HEK293T (cell line): ENCODE data around the gene RSPH9.

ENCODE experiments used
- CTCF ChIA-PET: fragments of 350-600 bp; formaldehyde crosslinking; extraction: SDS; loops from one replicate; lab custom pipeline; 2021; ENCODE audit warnings: antibody characterized with exemption, inconsistent platforms; lab: Yijun Ruan, JAX
- POLR2A ChIA-PET: fragments of 350-600 bp; formaldehyde crosslinking; extraction: SDS; loops from one replicate; lab custom pipeline; 2020; ENCODE audit warnings: antibody characterized with exemption, inconsistent platforms; lab: Yijun Ruan, JAX
- DNase-seq: peaks from one replicate; pipeline ENCODE4 v3.0.0; 2012; ENCODE audit warnings: mixed read lengths; ENCODE audit errors: extremely low spot score
- ARNT ChIP-seq: fragments of 450-650 bp; IDR thresholded peaks from 2 replicates; pipeline ENCODE4 v1.6.1; 2017; ENCODE audit warnings: mild to moderate bottlenecking
- BHLHE40 ChIP-seq: fragments of 450-650 bp; IDR thresholded peaks from 2 replicates; pipeline ENCODE4 v1.6.1; 2016; ENCODE audit warnings: mild to moderate bottlenecking, moderate library complexity, borderline replicate concordance
- CTBP1 ChIP-seq: fragments of 450-650 bp; IDR thresholded peaks from 2 replicates; pipeline ENCODE4 v1.6.1; 2016; ENCODE audit warnings: borderline replicate concordance
- ELF4 ChIP-seq: fragments of 450-650 bp; IDR thresholded peaks from 2 replicates; pipeline ENCODE4 v1.6.1; 2017; ENCODE audit warnings: antibody characterized with exemption
- FOXA1 ChIP-seq: fragments of 450-650 bp; IDR thresholded peaks from 2 replicates; pipeline ENCODE4 v1.6.1; 2016; ENCODE audit warnings: mild to moderate bottlenecking
- FOXK2 ChIP-seq: fragments of 450-650 bp; IDR thresholded peaks from 2 replicates; pipeline ENCODE4 v1.6.1; 2016; ENCODE audit warnings: mild to moderate bottlenecking
- FOXM1 ChIP-seq: fragments of 450-650 bp; IDR thresholded peaks from 2 replicates; pipeline ENCODE4 v1.6.1; 2017; ENCODE audit warnings: mild to moderate bottlenecking, borderline replicate concordance
- HDGF ChIP-seq: fragments of 450-650 bp; IDR thresholded peaks from 2 replicates; pipeline ENCODE4 v1.6.1; 2017; ENCODE audit warnings: antibody characterized with exemption, borderline replicate concordance
- L3MBTL2 ChIP-seq: fragments of 450-650 bp; conservative IDR thresholded peaks from 2 replicates; pipeline ENCODE4 v1.6.1; 2016; ENCODE audit warnings: mild to moderate bottlenecking
- LEF1 ChIP-seq: fragments of 450-650 bp; IDR thresholded peaks from 2 replicates; pipeline ENCODE4 v1.6.1; 2017; ENCODE audit warnings: mild to moderate bottlenecking, borderline replicate concordance
- NFRKB ChIP-seq: fragments of 450-650 bp; IDR thresholded peaks from 2 replicates; pipeline ENCODE4 v1.6.1; 2016; ENCODE audit warnings: mild to moderate bottlenecking, moderate library complexity
- SP1 ChIP-seq: fragments of 450-650 bp; IDR thresholded peaks from 2 replicates; pipeline ENCODE4 v1.6.1; 2017
- SUZ12 ChIP-seq: fragments of 450-650 bp; IDR thresholded peaks from 2 replicates; pipeline ENCODE4 v1.6.1; 2016; ENCODE audit warnings: mild to moderate bottlenecking
- TARDBP ChIP-seq: fragments of 450-650 bp; IDR thresholded peaks from 2 replicates; pipeline ENCODE4 v1.6.1; 2016
- ZNF384 ChIP-seq: fragments of 450-650 bp; IDR thresholded peaks from 2 replicates; pipeline ENCODE4 v1.6.1; 2016
- TF ChIP-seq, protein P1 (sequence below): fragments of 450-650 bp; IDR thresholded peaks from 2 replicates; pipeline ENCODE4 v1.6.1; 2016

The RSPH9 gene

DNA sequence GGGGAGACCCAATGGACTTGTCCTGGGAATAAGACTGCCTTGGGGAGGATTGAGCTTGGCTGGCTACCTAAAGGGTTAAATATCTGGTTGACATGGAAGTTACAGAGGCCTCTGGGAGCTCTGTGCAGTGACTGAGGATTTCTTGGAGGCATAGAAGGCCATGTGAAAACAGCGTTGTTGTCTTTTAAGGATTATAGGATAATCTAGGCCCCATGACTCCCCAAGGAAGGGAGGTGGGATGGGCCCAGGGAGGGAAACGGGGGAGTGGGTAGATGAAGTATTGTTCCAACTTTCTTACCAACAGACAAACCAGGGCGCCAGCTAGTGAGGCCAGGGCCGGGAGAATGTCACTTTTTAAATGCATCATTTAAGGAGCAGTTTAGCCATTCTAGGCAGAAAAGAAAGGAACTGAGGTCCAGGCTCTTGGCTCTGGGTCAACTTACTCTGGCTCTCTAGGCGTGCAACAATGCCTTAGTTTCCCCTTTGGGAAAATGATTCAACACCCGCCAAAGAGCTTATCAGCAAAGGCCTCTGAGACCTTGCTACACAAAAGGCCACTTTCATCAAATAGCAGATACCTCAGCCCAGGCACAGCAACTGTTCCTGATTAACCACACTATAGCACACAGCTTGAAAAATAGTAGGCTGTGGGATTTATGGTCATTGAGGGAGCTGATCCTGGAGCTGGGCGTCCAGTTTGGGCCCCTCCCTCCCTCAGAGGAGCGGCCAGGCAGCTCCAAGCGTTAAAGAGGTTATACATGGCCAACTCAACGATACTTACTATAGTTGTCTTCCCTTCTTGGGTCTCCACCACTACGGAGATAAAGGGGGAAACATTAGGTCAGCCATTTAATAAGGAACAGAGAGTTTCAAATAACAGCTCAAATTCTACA is 35.7 kb downstream of the RSPH9 start:
- no peak for TF ChIP-seq FOXA1
- TF ChIP-seq BHLHE40 = no peak
- no peak for TF ChIP-seq L3MBTL2
- TF ChIP-seq ELF4 = no peak
- TF ChIP-seq SP1 = no peak
- TF ChIP-seq, protein P1, sequence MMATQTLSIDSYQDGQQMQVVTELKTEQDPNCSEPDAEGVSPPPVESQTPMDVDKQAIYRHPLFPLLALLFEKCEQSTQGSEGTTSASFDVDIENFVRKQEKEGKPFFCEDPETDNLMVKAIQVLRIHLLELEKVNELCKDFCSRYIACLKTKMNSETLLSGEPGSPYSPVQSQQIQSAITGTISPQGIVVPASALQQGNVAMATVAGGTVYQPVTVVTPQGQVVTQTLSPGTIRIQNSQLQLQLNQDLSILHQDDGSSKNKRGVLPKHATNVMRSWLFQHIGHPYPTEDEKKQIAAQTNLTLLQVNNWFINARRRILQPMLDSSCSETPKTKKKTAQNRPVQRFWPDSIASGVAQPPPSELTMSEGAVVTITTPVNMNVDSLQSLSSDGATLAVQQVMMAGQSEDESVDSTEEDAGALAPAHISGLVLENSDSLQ = no peak
- TF ChIP-seq TARDBP = no peak
- TF ChIP-seq SUZ12 = no peak
- TF ChIP-seq CTBP1 = no peak
- no peak for TF ChIP-seq ARNT
- no peak for TF ChIP-seq FOXM1
- no peak for TF ChIP-seq ZNF384
- no peak for TF ChIP-seq FOXK2
- DNase-seq = no peak
- POLR2A ChIA-PET = interaction anchor here (0.8 kb wide), 1 partner anchor 51 kb away, joined by 3 read pairs; the partner anchor contains the start of gene GTPBP2
- CTCF ChIA-PET = no interaction called here

DNA sequence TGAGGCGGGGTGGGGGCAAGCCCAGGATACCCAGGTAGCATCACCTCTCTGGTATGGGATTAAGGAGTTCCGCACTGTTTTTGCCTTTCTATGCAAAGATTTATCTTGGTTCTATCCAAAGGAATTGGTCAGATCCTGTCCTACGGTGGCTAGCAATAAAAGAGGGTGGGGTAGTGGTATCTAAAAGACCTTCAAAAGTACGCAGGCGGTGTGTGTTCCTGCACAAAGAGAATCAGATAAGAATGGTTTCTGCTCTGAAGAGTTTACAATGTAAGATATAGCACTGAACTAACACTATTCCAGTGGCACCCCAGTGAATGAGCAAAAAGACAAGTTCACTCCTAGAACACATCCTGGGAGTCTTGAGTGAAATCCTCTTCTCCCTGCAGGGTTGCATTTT is 36.5 kb downstream of the RSPH9 start:
- DNase-seq = no peak
- ChIA-PET CTCF (no interaction called here), POLR2A (no interaction called here)
- TF ChIP-seq ARNT = no peak

DNA sequence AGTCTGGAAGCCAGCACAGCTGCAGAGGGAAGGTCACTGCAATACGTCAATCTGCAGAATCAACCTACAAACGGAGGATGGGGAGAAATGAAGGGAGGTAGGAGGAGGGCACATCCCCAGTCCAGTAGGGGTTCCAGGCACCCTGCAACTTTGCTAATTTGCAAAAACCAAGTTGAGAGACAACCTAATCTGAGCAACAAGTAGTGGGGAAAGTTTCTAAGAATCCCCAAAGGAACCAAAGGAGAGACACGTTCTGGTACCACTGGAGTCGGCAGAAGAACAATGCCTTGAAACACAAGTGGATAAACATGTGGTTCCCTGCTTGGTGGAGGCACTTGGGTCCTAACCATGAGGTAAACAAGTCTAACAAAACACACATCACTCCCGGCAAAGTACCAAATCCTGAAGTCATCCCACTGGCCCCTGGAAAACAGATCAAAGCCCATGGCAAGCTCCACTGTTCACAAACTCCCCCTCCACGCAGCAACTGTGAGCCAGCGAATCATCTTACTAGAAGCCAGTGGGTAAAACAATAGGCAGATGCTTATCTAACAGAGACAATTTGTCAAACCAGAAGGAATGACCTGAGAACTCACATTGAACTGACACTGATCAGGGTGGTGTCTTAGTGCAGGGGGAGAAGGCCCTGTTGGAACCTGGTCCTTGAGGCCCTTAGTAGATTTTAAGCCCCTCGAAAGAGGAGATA is 38.0 kb downstream of the RSPH9 start:
- ChIA-PET CTCF (no interaction called here), POLR2A (no interaction called here)
- no peak for DNase-seq
- no peak for TF ChIP-seq FOXM1
- no peak for TF ChIP-seq ARNT
- no peak for TF ChIP-seq SP1
- no peak for TF ChIP-seq TARDBP
- no peak for TF ChIP-seq CTBP1
- no peak for TF ChIP-seq LEF1
- no peak for TF ChIP-seq FOXA1
- no peak for TF ChIP-seq ELF4
- no peak for TF ChIP-seq BHLHE40
- TF ChIP-seq SUZ12 = no peak
- TF ChIP-seq FOXK2 = no peak
- TF ChIP-seq, protein P1 = no peak

GRCh38 chr6:43683708-43684455 is 39.0 kb downstream of the RSPH9 start:
- TF ChIP-seq FOXK2 = no peak
- TF ChIP-seq ZNF384 = no peak
- TF ChIP-seq, protein P1 = no peak
- no peak for TF ChIP-seq CTBP1
- no peak for TF ChIP-seq FOXM1
- TF ChIP-seq SP1 = no peak
- no peak for TF ChIP-seq FOXA1
- TF ChIP-seq ELF4 = no peak
- TF ChIP-seq ARNT = no peak
- TF ChIP-seq TARDBP = no peak
- TF ChIP-seq LEF1 = no peak
- no peak for TF ChIP-seq BHLHE40
- no peak for TF ChIP-seq NFRKB
- TF ChIP-seq HDGF = no peak
- TF ChIP-seq L3MBTL2 = no peak
- TF ChIP-seq SUZ12 = no peak

DNA sequence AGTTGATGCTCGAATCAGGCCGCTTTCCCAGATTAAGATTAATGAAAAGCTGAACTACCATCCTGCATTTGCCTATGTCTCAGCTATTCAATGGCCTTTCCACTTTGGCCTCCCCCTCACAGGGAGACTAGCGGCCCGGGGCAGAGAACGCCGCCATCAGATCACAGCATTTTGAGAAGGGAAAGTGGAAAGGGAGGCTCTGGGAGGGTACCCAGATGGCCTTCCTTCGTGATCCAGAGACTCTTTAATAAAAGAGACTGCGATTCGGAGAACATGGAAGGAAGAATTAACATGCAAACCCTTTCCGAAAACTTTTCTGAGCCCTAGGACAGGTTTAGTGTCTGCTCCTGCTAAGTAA is 42.2 kb downstream of the RSPH9 start:
- TF ChIP-seq CTBP1 (no peak), ZNF384 (no peak), ARNT (no peak), FOXA1 (no peak), FOXK2 (no peak), SUZ12 (no peak), TARDBP (no peak), FOXM1 (no peak)
- DNase-seq = no peak
- POLR2A ChIA-PET = interaction anchor here (0.5 to 2.0 kb wide), 5 partner anchors 8 to 40 kb away, joined by 3 to 19 read pairs (median 4); no protein-coding TSS in a partner anchor
- CTCF ChIA-PET = interaction anchor here (0.7 kb wide), 1 partner anchor 194 kb away, joined by 3 read pairs; no protein-coding TSS in a partner anchor

More at GRCh38 chr6:43683708-43684455, 39.0 kb downstream of the RSPH9 start:
- ChIA-PET CTCF (no interaction called here), POLR2A (no interaction called here)
- no peak for DNase-seq
